HG02885 (cell line): ENCODE results near the gene SOCS4.
"Not testable (repeated sequence)": the region's sequence is repeated elsewhere in the genome, so short reads cannot be mapped to it uniquely, and the experiment has no call there.

Source experiments
- ATAC-seq: cut with Tn5 transposase; IDR thresholded peaks from one replicate; pipeline ENCODE4 v1.9.1; 2021; ENCODE audit warnings: mild to moderate bottlenecking; ENCODE audit not compliant: unreplicated experiment, poor library complexity

Gene SOCS4

GRCh38 chr14:55026793-55027561, at the start of gene SOCS4, which contains the start of gene WDHD1:
TSS of gene SOCS4 (plus strand) at chr14:55027236. CDS start at chr14:55043042, 15,806 bp downstream.
TSS of gene WDHD1 (minus strand) at chr14:55027099. CDS start at chr14:55026787, 312 bp downstream.
- peak; percentile 91 for ATAC-seq

GRCh38 chr14:54979039-54979438, 48.0 kb upstream of the SOCS4 start:
- ATAC-seq = no peak

GRCh38 chr14:54981698-54982097, 45.3 kb upstream of the SOCS4 start:
- no peak for ATAC-seq

GRCh38 chr14:54985156-54985555, 41.9 kb upstream of the SOCS4 start:
- ATAC-seq = no peak

GRCh38 chr14:55000381-55000780, 26.7 kb upstream of the SOCS4 start:
- ATAC-seq = no peak

GRCh38 chr14:55005071-55005470, 22.0 kb upstream of the SOCS4 start:
- ATAC-seq = no peak

- ATAC-seq = no peak
These were observed 12.0 kb upstream of the SOCS4 start for GRCh38 chr14:55015006-55015405.

- no peak for ATAC-seq
These were observed 7.0 kb upstream of the SOCS4 start for GRCh38 chr14:55019968-55020554.

GRCh38 chr14:55024365-55024764, 2.7 kb upstream of the SOCS4 start:
- ATAC-seq = not testable (repeated sequence)

GRCh38 chr14:55025948-55026347, 1.1 kb upstream of the SOCS4 start:
- no peak for ATAC-seq

GRCh38 chr14:55026441-55026792, 619 bp upstream of the SOCS4 start:
- no peak for ATAC-seq

GRCh38 chr14:55028066-55028465, 1.0 kb downstream of the SOCS4 start:
- ATAC-seq = no peak

GRCh38 chr14:55028476-55028875, 1.4 kb downstream of the SOCS4 start:
- no peak for ATAC-seq

- ATAC-seq = no peak
These were observed 4.2 kb downstream of the SOCS4 start for GRCh38 chr14:55031190-55031589.

GRCh38 chr14:55037995-55038394, 11.0 kb downstream of the SOCS4 start:
- ATAC-seq = not testable (repeated sequence)

- ATAC-seq = no peak
These were observed 11.7 kb downstream of the SOCS4 start for GRCh38 chr14:55038708-55039107.

- ATAC-seq = no peak
These were observed 16.5 kb downstream of the SOCS4 start for GRCh38 chr14:55043528-55043927.

GRCh38 chr14:55045087-55045486, 18.1 kb downstream of the SOCS4 start:
- no peak for ATAC-seq

GRCh38 chr14:55047301-55048053, 20.4 kb downstream of the SOCS4 start:
- ATAC-seq = no peak

GRCh38 chr14:55048900-55049436, 21.9 kb downstream of the SOCS4 start:
- no peak for ATAC-seq

- peak; percentile 28 for ATAC-seq
These were observed 24.1 kb downstream of the SOCS4 start for GRCh38 chr14:55051165-55051422.
